ENCODE data around the gene SEC23IP.

The SEC23IP gene

GRCh38 chr10:119898577-119898976 lies 6.0 kb downstream of the SEC23IP start:
- TF ChIP-seq REST (IDR thresholded peaks at IDR 0.05; ENCODE audit: low read depth) = no peak
- no peak for TF ChIP-seq MAX (IDR thresholded peaks at IDR 0.05)
- TF ChIP-seq TCF12 (IDR thresholded peaks at IDR 0.05; ENCODE audit: low read depth) = no peak
- no peak for TF ChIP-seq YY1 (IDR thresholded peaks at IDR 0.05; ENCODE audit: low read depth)
- no peak for TF ChIP-seq EGR1 (IDR thresholded peaks at IDR 0.05)

GRCh38 chr10:119903946-119904666 lies 11.6 kb downstream of the SEC23IP start:
- no peak for TF ChIP-seq TCF12 (IDR thresholded peaks at IDR 0.05; ENCODE audit: low read depth)
- no peak for TF ChIP-seq YY1 (IDR thresholded peaks at IDR 0.05; ENCODE audit: low read depth)
- TF ChIP-seq TAF1 (IDR thresholded peaks at IDR 0.05; ENCODE audit: low read depth) = no peak
- no peak for TF ChIP-seq CREB1 (IDR thresholded peaks at IDR 0.05; ENCODE audit: low read depth)
- TF ChIP-seq USF1 (IDR thresholded peaks at IDR 0.05) = no peak
- TF ChIP-seq ZBTB7A (IDR thresholded peaks at IDR 0.05; ENCODE audit: low read depth) = no peak
- TF ChIP-seq RAD21 (IDR thresholded peaks at IDR 0.05; ENCODE audit: low read depth) = no peak
- no peak for TF ChIP-seq CEBPB (IDR thresholded peaks at IDR 0.05)
- TF ChIP-seq FOXM1 (IDR thresholded peaks at IDR 0.05; ENCODE audit: borderline replicate concordance, low read depth) = no peak
- TF ChIP-seq NFIC (IDR thresholded peaks at IDR 0.05) = no peak
- no peak for TF ChIP-seq MAX (IDR thresholded peaks at IDR 0.05)
- TF ChIP-seq TEAD4 (IDR thresholded peaks at IDR 0.05) = no peak
- no peak for TF ChIP-seq REST (IDR thresholded peaks at IDR 0.05; ENCODE audit: low read depth)
- no peak for TF ChIP-seq EP300 (IDR thresholded peaks at IDR 0.05; ENCODE audit: borderline replicate concordance)
- no peak for TF ChIP-seq EGR1 (IDR thresholded peaks at IDR 0.05)

GRCh38 chr10:119908166-119908565 lies 15.6 kb downstream of the SEC23IP start:
- TF ChIP-seq EP300 (IDR thresholded peaks at IDR 0.05; ENCODE audit: borderline replicate concordance) = no peak
- TF ChIP-seq TCF12 (IDR thresholded peaks at IDR 0.05; ENCODE audit: low read depth) = no peak
- TF ChIP-seq CREB1 (IDR thresholded peaks at IDR 0.05; ENCODE audit: low read depth) = no peak

- TF ChIP-seq USF1 (IDR thresholded peaks at IDR 0.05) (no peak), CEBPB (IDR thresholded peaks at IDR 0.05) (no peak)
These were observed 18.2 kb downstream of the SEC23IP start for GRCh38 chr10:119910689-119911088.

- TF ChIP-seq FOXM1 (IDR thresholded peaks at IDR 0.05; ENCODE audit: borderline replicate concordance, low read depth) (no peak), TAF1 (IDR thresholded peaks at IDR 0.05; ENCODE audit: low read depth) (no peak), EP300 (IDR thresholded peaks at IDR 0.05; ENCODE audit: borderline replicate concordance) (no peak), CREB1 (IDR thresholded peaks at IDR 0.05; ENCODE audit: low read depth) (no peak), CEBPB (IDR thresholded peaks at IDR 0.05) (no peak), TCF12 (IDR thresholded peaks at IDR 0.05; ENCODE audit: low read depth) (no peak), RAD21 (IDR thresholded peaks at IDR 0.05; ENCODE audit: low read depth) (no peak), ZBTB7A (IDR thresholded peaks at IDR 0.05; ENCODE audit: low read depth) (no peak), USF1 (IDR thresholded peaks at IDR 0.05) (no peak), NFIC (IDR thresholded peaks at IDR 0.05) (no peak), MAX (IDR thresholded peaks at IDR 0.05) (no peak), REST (IDR thresholded peaks at IDR 0.05; ENCODE audit: low read depth) (no peak), EGR1 (IDR thresholded peaks at IDR 0.05) (no peak), TEAD4 (IDR thresholded peaks at IDR 0.05) (no peak), YY1 (IDR thresholded peaks at IDR 0.05; ENCODE audit: low read depth) (no peak)
These were observed 25.2 kb downstream of the SEC23IP start for GRCh38 chr10:119917777-119918176.
